Psoas muscle (tissue), 8 donors: ENCODE results near the gene JMJD1C. TPM values are rescaled to one million over a fixed set of nuclear protein-coding genes. Genes with fewer than 3 reads are reported as not detected.
A peak's percentile ranks its signal among the peaks of the same experiment; 100 is the strongest.

Source experiments
- ATAC-seq, 4 donors: fragments of 200-7000 bp; cut with Tn5 transposase; one replicate each; pipeline ENCODE4 v1.9.1; 2020; ENCODE audit warnings: moderate library complexity in 3 of 4, mild to moderate bottlenecking in 2 of 4
- DNase-seq, 2 donors: peaks; one replicate each; pipeline ENCODE4 v3.0.0-alpha.2; 2020
- H3K27ac ChIP-seq: fragments of 200-600 bp; one replicate; pipeline ENCODE4 v1.8.0; 2022
- H3K27me3 ChIP-seq, 3 donors: fragments of 200-600 bp in 1 of 3; one replicate each; pipeline versions ENCODE4 v1.6.1 to v1.8.0; 2013 to 2022; ENCODE audit warnings: low read length in 2 of 3, mild to moderate bottlenecking in 2 of 3, moderate library complexity in 1 of 3; ENCODE audit not compliant: insufficient read depth in 3 of 3
- H3K36me3 ChIP-seq, 2 donors: fragments of 200-600 bp in 1 of 2; one replicate each; pipeline versions ENCODE4 v1.6.1 to v1.8.0; 2013 to 2022; ENCODE audit warnings: low read depth in 1 of 2, mild to moderate bottlenecking in 1 of 2, moderate library complexity in 1 of 2; ENCODE audit not compliant: insufficient read depth in 1 of 2
- H3K4me1 ChIP-seq: fragments of 200-600 bp; one replicate; pipeline ENCODE4 v1.8.0; 2022
- H3K4me3 ChIP-seq: fragments of 200-600 bp; one replicate; pipeline ENCODE4 v1.8.0; 2022; ENCODE audit warnings: mild to moderate bottlenecking
- H3K9me3 ChIP-seq: fragments of 200-600 bp; one replicate; pipeline ENCODE4 v1.8.0; 2022
- WGBS, 3 donors: extraction: QIAGEN DNeasy Blood & Tissue Kit; methylation state at CpG; one replicate each; pipeline versions ENCODE4 v1.1.6 to v1.1.7; 2013; 5-methylcytosine and 5-hydroxymethylcytosine counted together
- intact Hi-C, 2 donors: fragments of 100-400 bp; cut with DNase I; formaldehyde crosslinking; loops; one replicate each; pipeline versions ENCODE4 v1.11.0 to v1.14.2; 2022
- polyA plus RNA-seq, 3 donors: library from polyadenylated mRNA; stranded (reverse); fragments of 200-250 nt; gene quantifications; one replicate each; pipeline ENCODE4 v1.2.3, GENCODE V29; 2013
- total RNA-seq, 4 donors: library from RNA; stranded (reverse); fragmentation: NEBNext Ultra II Directional in 2 of 4; extraction: Animal tissue kit (Norgen Biotek cat#: 25700) in 2 of 4; gene quantifications; one replicate each; pipeline versions ENCODE4 v1.2.1 to v1.2.4, GENCODE V29; 2021 to 2023
- TF ChIP-seq, protein P1 (sequence below): fragments of 200-600 bp; IDR thresholded peaks from one replicate; pipeline ENCODE4 v1.8.0; 2022; ENCODE audit warnings: antibody characterized with exemption
- donor health status: healthy with polysubstance abuse.
- donor health status: DM: no; HTN: no; CAD: no; lungs with moderate emphysema.
- donor health status: Bipolar disorder and iron deficiency.
- donor health status: healthy.
- donor health status: DM: yes; HTN: yes; CAD: no.
- donor health status: DM: no; HTN: no; CAD: no.
- donor health status: DM: no; HTN: no; CAD: no.
- donor health status: DM: yes; HTN: yes; CAD: no.

The JMJD1C gene
- total and polyA plus RNA-seq, 7 donors = 17.5 to 74.4 (median 28.8) TPM

DNA sequence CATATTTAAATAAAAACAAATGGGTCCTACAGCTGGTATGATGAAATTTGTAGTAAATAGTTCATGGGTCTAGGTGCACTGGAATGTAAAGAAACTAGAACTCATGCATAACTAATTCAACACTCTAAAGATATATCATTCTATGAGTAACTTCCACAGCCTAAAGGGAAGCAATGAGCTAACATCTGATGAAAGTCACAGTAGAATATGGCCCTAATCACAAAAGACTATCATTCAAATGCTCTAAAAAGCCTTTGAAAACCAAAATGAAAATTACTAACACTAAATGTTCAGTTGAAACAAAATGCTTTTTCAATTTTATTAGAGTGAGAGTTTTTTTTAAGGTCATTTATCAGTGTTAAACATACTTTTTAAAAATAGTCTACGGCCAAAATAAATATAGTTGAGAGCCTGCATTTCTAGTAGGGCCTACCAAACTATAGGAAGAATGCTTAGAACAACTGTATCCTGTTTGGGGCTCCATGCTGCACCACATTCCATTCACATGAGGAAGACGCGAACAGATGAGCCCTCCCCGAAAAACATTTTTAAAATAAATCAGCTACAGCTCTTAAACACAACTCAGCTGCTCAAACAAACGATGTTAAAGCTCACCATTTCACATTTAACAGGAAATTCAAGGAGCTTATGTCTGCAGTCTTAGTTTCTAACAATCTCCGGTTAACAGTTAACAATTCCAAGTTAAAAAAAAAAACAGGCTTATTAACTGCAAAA, 198.2 kb downstream of the JMJD1C start:
- Histone ChIP-seq H3K4me3 (peak overlapping the region; percentile 86), H3K9me3 (no peaks in the 10 kb centered on the region), H3K4me1 (peaks cover 22% of the 10 kb centered on the region), H3K36me3 (no peaks in the 10 kb centered on the region), H3K27ac (peak overlapping the region; percentile 98), H3K27me3 (no peaks in the 10 kb centered on the region)
- intact Hi-C loops = loop anchor here (1.0 to 10.0 kb wide), 5 partner anchors 197 to 445 kb away; partner anchors contain the start of gene JMJD1C (in 2 of the 2)
- ATAC-seq (peak in 3 of 4 donors; percentile 27 to 67 (median 55)), DNase-seq (no peak)
- TF ChIP-seq, protein P1, sequence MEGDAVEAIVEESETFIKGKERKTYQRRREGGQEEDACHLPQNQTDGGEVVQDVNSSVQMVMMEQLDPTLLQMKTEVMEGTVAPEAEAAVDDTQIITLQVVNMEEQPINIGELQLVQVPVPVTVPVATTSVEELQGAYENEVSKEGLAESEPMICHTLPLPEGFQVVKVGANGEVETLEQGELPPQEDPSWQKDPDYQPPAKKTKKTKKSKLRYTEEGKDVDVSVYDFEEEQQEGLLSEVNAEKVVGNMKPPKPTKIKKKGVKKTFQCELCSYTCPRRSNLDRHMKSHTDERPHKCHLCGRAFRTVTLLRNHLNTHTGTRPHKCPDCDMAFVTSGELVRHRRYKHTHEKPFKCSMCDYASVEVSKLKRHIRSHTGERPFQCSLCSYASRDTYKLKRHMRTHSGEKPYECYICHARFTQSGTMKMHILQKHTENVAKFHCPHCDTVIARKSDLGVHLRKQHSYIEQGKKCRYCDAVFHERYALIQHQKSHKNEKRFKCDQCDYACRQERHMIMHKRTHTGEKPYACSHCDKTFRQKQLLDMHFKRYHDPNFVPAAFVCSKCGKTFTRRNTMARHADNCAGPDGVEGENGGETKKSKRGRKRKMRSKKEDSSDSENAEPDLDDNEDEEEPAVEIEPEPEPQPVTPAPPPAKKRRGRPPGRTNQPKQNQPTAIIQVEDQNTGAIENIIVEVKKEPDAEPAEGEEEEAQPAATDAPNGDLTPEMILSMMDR = no peak
- WGBS, 3 donors = 1% methylated on average over 6 of the region's 6 CpGs

DNA sequence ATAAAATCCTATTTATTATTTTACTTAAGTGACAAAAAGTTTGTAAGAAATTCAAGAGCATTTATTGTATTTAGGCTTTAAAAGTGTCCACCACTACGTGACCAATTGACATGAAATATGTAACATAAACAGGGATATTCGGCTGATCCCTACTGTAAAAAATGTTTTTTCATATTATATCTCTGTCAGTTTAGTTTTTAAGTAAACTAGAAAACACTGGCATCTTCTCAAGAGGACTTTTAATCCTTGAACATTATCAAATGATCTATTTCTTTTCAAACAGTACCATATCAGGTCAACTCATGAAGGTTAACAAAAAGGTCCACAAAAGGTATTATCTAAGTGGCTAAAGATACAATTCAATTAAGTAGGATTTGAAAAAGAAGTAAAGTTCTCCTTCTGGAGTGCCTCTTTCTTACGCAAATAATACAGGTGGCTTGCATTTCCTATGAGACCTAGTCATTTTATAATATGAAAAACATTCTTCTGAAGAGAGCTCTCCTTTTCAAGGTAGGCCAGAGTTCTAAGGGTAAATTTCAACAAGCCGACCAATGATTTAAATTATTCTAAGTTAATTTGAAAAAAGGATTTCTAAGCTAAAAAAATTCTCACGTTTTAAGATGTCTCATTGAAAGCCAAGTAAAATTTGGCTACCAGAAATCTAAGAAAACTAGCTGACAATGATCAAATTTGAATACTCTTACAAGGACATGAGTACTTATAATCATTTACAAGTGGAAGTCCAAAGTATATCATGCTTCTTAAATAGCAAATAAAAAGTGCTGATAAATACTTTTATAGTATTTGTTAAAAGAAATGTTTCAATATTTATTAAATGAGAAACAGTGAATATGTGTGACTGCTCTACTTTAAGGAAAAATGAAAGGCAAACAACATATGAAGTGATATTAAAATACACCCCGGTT, 199.1 kb downstream of the JMJD1C start:
- Histone ChIP-seq H3K36me3 (no peaks in the 10 kb centered on the region), H3K4me1 (peaks cover 31% of the 10 kb centered on the region), H3K9me3 (no peaks in the 10 kb centered on the region), H3K27ac (peak overlapping the region; percentile 98), H3K4me3 (peak overlapping the region; percentile 86), H3K27me3 (no peaks in the 10 kb centered on the region)
- ATAC-seq = no peak
- TF ChIP-seq, protein P1 = no peak
- 1 to 5% (median 2%) methylated on average over 6 of the region's 6 CpGs for WGBS, 3 donors
- DNase-seq = no peak
- intact Hi-C loops = loop anchor here (1.0 to 10.0 kb wide), 5 partner anchors 198 to 446 kb away; partner anchors contain the start of gene JMJD1C (in 2 of the 2)

DNA sequence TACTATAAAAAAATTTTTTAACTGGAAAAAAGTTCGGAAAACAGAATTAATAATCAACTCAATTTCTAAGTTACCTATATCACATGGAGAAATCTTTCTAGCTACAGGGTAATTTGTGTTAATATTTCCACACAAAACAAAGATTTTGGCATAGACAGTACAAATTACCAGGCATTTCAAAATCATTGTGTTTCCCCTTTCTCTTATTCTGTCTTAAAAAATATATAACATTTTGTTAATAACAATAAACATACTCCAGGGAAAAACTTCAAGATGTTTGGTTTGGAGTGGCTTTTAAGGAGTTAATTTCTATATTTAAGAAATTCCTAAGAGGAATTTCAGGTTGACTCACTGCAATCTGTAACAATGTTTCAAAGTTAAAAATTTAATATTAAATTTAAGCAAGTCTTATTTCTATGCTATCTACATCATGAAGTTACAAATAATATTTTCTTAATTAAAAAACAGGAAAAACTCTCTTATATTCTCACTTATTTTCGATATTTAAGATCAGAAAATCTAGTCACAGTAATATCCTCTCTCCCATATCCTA, 200.0 kb downstream of the JMJD1C start:
- Histone ChIP-seq H3K4me3 (peak overlapping the region; percentile 86), H3K27ac (peak overlapping the region; percentile 98), H3K4me1 (peaks cover 38% of the 10 kb centered on the region), H3K9me3 (no peaks in the 10 kb centered on the region), H3K36me3 (peaks cover 0 to 5% of the 10 kb centered on the region in 2 donors), H3K27me3 (no peaks in the 10 kb centered on the region)
- DNase-seq (no peak), ATAC-seq (no peak)
- TF ChIP-seq, protein P1 = no peak
- intact Hi-C loops = loop anchor here (5.0 to 10.0 kb wide), 4 partner anchors 199 to 447 kb away; partner anchors contain the start of gene JMJD1C (in 1 of the 2)
- 5 to 16% (median 6%) methylated on average over 2 of the region's 2 CpGs for WGBS, 3 donors

DNA sequence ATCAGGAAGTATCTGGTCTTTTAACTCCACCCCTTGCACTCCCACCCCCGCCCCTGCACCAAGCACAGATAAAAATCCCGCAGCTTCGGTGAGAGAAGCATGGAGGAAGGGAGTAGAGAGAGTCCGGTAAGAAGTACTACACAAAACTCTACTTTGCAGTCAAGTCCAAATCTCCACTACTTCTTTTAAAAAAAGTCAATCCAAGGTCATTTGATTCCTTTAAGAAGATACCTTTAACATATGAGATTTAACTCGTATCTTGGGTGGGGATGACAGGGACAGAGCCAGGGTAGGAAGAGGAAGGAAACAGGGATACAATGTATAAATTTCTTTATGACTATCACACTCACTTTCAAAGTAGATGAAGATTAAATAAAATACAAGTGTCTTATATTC, 200.6 kb downstream of the JMJD1C start:
- no peak for ATAC-seq
- Histone ChIP-seq H3K36me3 (peaks cover 0 to 10% of the 10 kb centered on the region in 2 donors), H3K4me1 (peaks cover 39% of the 10 kb centered on the region), H3K4me3 (peak overlapping the region; percentile 86), H3K27ac (peak overlapping the region; percentile 98), H3K9me3 (no peaks in the 10 kb centered on the region), H3K27me3 (no peaks in the 10 kb centered on the region)
- WGBS, 3 donors = 0 to 4% (median 1%) methylated on average over 5 of the region's 5 CpGs
- TF ChIP-seq, protein P1 = no peak
- intact Hi-C loops = loop anchor here (5.0 to 10.0 kb wide), 4 partner anchors 200 to 447 kb away; partner anchors contain the start of gene JMJD1C (in 1 of the 2)
- DNase-seq = no peak
